HepG2 (cell line): Measurements from ENCODE around the gene ARAP1. TPM values are rescaled to one million over a fixed set of nuclear protein-coding genes. Genes with fewer than 3 reads are reported as not detected.

Experiments
- ATF7 ChIP-seq, 2 experiments: fragments of 450-650 bp in 1 of 2; sonication (generic) in 1 of 2; formaldehyde crosslinking in 1 of 2; IDR thresholded peaks; 2 replicates each; pipeline versions ENCODE4 v1.4.0 to v1.6.1; 2016 to 2020; ENCODE audit warnings: antibody characterized with exemption in 1 of 2, mild to moderate bottlenecking in 1 of 2, missing genetic modification reagents in 1 of 2
- EEA1 ChIP-seq: sonication (generic); formaldehyde crosslinking; IDR thresholded peaks from 2 replicates; pipeline ENCODE4 v1.5.1; 2020; ENCODE audit warnings: mild to moderate bottlenecking, missing genetic modification reagents, borderline replicate concordance
- FOXK1 ChIP-seq: sonication (generic); formaldehyde crosslinking; IDR thresholded peaks from 2 replicates; pipeline ENCODE4 v1.4.0; 2020; ENCODE audit warnings: low read depth, missing genetic modification reagents, borderline replicate concordance
- HNRNPLL ChIP-seq: fragments of 200-400 bp; formaldehyde crosslinking; IDR thresholded peaks from 2 replicates; pipeline ENCODE4 v1.6.1; 2017; ENCODE audit warnings: mild to moderate bottlenecking, low read depth, low read length; ENCODE audit not compliant: poor library complexity, severe bottlenecking
- MED13 ChIP-seq: sonication (generic); formaldehyde crosslinking; IDR thresholded peaks from 2 replicates; pipeline ENCODE4 v1.5.0; 2020; ENCODE audit warnings: missing genetic modification reagents
- NCOR1 ChIP-seq: fragments of 200-600 bp; sonication (generic); IDR thresholded peaks from 2 replicates; pipeline ENCODE4 v1.7.0; 2017; ENCODE audit warnings: antibody characterized with exemption, low read length, borderline replicate concordance
- NFRKB ChIP-seq: fragments of 450-650 bp; IDR thresholded peaks from 2 replicates; pipeline ENCODE4 v1.6.1; 2017
- NRL ChIP-seq: sonication (generic); formaldehyde crosslinking; IDR thresholded peaks from 2 replicates; pipeline ENCODE4 v1.5.0; 2020; ENCODE audit warnings: missing genetic modification reagents, mild to moderate bottlenecking, moderate library complexity, borderline replicate concordance
- PPARG ChIP-seq: conservative IDR thresholded peaks from 2 replicates; pipeline ENCODE4 v1.6.1; 2016; ENCODE audit warnings: missing biosample characterization, missing genetic modification reagents
- SAFB2 ChIP-seq: sonication (generic); formaldehyde crosslinking; IDR thresholded peaks from 2 replicates; pipeline ENCODE4 v1.5.1; 2020; ENCODE audit warnings: missing genetic modification reagents, low read depth, mild to moderate bottlenecking, borderline replicate concordance
- ZBTB20 ChIP-seq: sonication (generic); formaldehyde crosslinking; IDR thresholded peaks from 2 replicates; pipeline ENCODE4 v1.8.1; 2023; ENCODE audit warnings: missing genetic modification reagents, low read depth, mild to moderate bottlenecking, borderline replicate concordance
- ZFP36L1 ChIP-seq: sonication (generic); formaldehyde crosslinking; IDR thresholded peaks from 2 replicates; pipeline ENCODE4 v1.8.0; 2022; ENCODE audit warnings: mild to moderate bottlenecking, missing genetic modification reagents, moderate library complexity
- ZNF274 ChIP-seq: sonication (generic); formaldehyde crosslinking; IDR thresholded peaks from 2 replicates; pipeline ENCODE4 v1.5.1; 2020; ENCODE audit warnings: mild to moderate bottlenecking, missing genetic modification reagents
- ZNF276 ChIP-seq: sonication (generic); formaldehyde crosslinking; IDR thresholded peaks from 2 replicates; pipeline ENCODE4 v1.4.0; 2020; ENCODE audit warnings: mild to moderate bottlenecking, low read depth, missing genetic modification reagents
- ZNF292 ChIP-seq: sonication (generic); formaldehyde crosslinking; IDR thresholded peaks from 2 replicates; pipeline ENCODE4 v1.8.1; 2022; ENCODE audit warnings: mild to moderate bottlenecking, low read depth, missing genetic modification reagents, borderline replicate concordance
- ZNF343 ChIP-seq: sonication (generic); formaldehyde crosslinking; IDR thresholded peaks from 2 replicates; pipeline ENCODE4 v1.4.0; 2020; ENCODE audit warnings: mild to moderate bottlenecking, missing genetic modification reagents
- ZNF513 ChIP-seq: sonication (generic); formaldehyde crosslinking; conservative IDR thresholded peaks from 2 replicates; pipeline ENCODE4 v1.5.0; 2020; ENCODE audit warnings: missing genetic modification reagents
- ZNF598 ChIP-seq: sonication (generic); formaldehyde crosslinking; IDR thresholded peaks from 2 replicates; pipeline ENCODE4 v1.5.1; 2020; ENCODE audit warnings: mild to moderate bottlenecking, missing genetic modification reagents, borderline replicate concordance
- polyA plus RNA-seq, 8 experiments: library from polyadenylated mRNA; depleted of rRNA in 3 of 8; stranded (reverse) in 7 of 8; unstranded in 1 of 8; fragments of >200 nt; fragmentation: Illumina TruSeq in 4 of 8; extraction: Trizol in 4 of 8; gene quantifications; 2 replicates each; pipeline versions ENCODE4 v1.2.1 to v1.2.3, GENCODE V29; 2011 to 2016; ENCODE audit warnings: low read depth in 4 of 8, missing spikeins in 1 of 8, mixed read lengths in 1 of 8; ENCODE audit not compliant: insufficient read depth in 1 of 8
- total RNA-seq, 5 experiments: library from RNA; depleted of rRNA; stranded (reverse); fragments of >200 nt; fragmentation: Illumina TruSeq; extraction: Trizol; gene quantifications; 2 replicates each; pipeline ENCODE4 v1.2.3, GENCODE V29; 2016; ENCODE audit warnings: low read depth in 1 of 5
- TF ChIP-seq, protein P1 (sequence below): sonication (generic); formaldehyde crosslinking; IDR thresholded peaks from 2 replicates; pipeline ENCODE4 v1.8.0; 2022; ENCODE audit warnings: mild to moderate bottlenecking, missing genetic modification reagents
- TF ChIP-seq, protein P2 (sequence below): sonication (generic); formaldehyde crosslinking; IDR thresholded peaks from 2 replicates; pipeline ENCODE4 v1.4.0; 2020; ENCODE audit warnings: missing genetic modification reagents, mild to moderate bottlenecking, borderline replicate concordance

ARAP1 gene
- total and polyA plus RNA-seq, 2 of the 13 experiments (the other 11 are each of a cell fraction or from before 2014, with no cell fraction given) = 43.2 to 55.5 TPM

DNA sequence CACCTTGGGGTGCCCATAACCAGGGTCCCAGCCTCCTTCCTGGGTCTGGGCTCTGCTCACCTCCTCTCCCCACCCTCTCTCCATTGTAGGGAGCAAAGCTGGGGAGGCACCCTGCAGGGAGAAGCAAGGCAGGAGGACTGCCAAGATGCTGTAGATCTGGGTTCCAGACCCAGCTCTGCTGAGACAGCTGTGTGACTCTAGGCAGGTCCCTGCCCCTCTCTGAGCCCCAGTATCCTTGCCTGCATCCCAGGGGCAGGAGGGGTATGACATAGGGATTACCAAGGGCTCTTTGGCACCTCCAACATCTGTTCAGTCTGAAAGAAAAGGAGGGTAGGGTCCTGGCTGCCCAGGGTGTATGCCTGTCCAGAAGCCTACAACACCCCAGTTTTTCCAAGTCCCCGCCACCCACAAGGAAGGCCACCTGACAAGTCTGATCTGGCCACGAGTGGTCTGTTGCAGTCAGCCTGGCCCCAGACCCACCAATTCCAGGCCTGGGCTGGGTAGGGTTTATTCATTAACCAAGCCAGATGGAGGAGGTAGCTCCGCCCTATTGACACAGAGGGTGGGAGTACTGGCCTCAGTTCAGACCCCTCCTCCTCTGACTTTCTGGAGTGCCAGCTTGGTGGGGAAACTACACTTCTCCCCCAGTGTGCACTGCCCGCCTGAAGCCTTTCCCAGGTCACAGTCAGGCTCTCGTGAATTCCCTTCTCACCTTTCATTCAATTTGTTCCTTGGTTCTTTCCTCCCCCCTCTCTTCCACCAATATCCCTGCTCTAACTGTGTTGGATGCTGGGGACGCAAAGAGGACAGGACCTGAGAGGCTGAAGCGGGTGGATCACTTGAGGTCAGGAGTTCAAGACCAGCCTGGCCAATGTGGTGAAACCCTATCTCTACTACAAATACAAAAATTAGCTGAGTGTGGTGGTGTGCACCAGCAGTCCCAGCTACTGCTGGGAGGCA lies 26.6 kb upstream of the ARAP1 start (continued):
- TF ChIP-seq HNRNPLL = no peak
- TF ChIP-seq SAFB2 (CRISPR knock-in tag) = no peak
- TF ChIP-seq ZNF598 (CRISPR knock-in tag) = no peak
- no peak for TF ChIP-seq ZNF513 (CRISPR knock-in tag)
- peak; percentile 46; the same call in 1 of the 2 replicates for TF ChIP-seq ZNF343
- TF ChIP-seq EEA1 (CRISPR knock-in tag) = no peak
- no peak for TF ChIP-seq FOXK1 (CRISPR knock-in tag)
- no peak for TF ChIP-seq ZNF276 (CRISPR knock-in tag)
- no peak for TF ChIP-seq ZFP36L1 (CRISPR knock-in tag)
- TF ChIP-seq ZNF292 (CRISPR knock-in tag) = no peak
- TF ChIP-seq, protein P1, sequence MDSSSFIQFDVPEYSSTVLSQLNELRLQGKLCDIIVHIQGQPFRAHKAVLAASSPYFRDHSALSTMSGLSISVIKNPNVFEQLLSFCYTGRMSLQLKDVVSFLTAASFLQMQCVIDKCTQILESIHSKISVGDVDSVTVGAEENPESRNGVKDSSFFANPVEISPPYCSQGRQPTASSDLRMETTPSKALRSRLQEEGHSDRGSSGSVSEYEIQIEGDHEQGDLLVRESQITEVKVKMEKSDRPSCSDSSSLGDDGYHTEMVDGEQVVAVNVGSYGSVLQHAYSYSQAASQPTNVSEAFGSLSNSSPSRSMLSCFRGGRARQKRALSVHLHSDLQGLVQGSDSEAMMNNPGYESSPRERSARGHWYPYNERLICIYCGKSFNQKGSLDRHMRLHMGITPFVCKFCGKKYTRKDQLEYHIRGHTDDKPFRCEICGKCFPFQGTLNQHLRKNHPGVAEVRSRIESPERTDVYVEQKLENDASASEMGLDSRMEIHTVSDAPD (CRISPR knock-in tag) = peak; percentile 55; the same call in 1 of the 2 replicates
- no peak for TF ChIP-seq PPARG
- no peak for TF ChIP-seq NFRKB
- TF ChIP-seq, protein P2, sequence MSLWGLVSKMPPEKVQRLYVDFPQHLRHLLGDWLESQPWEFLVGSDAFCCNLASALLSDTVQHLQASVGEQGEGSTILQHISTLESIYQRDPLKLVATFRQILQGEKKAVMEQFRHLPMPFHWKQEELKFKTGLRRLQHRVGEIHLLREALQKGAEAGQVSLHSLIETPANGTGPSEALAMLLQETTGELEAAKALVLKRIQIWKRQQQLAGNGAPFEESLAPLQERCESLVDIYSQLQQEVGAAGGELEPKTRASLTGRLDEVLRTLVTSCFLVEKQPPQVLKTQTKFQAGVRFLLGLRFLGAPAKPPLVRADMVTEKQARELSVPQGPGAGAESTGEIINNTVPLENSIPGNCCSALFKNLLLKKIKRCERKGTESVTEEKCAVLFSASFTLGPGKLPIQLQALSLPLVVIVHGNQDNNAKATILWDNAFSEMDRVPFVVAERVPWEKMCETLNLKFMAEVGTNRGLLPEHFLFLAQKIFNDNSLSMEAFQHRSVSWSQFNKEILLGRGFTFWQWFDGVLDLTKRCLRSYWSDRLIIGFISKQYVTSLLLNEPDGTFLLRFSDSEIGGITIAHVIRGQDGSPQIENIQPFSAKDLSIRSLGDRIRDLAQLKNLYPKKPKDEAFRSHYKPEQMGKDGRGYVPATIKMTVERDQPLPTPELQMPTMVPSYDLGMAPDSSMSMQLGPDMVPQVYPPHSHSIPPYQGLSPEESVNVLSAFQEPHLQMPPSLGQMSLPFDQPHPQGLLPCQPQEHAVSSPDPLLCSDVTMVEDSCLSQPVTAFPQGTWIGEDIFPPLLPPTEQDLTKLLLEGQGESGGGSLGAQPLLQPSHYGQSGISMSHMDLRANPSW (CRISPR knock-in tag) = no peak
- TF ChIP-seq MED13 (CRISPR knock-in tag) = 0 out of 2 replicates have a peak, but pooled peaks have one; percentile 34
- 0 out of 2 replicates have a peak, but pooled peaks have one; percentile 3 for TF ChIP-seq NRL (CRISPR knock-in tag)
- TF ChIP-seq ZBTB20 (CRISPR knock-in tag) = no peak
- TF ChIP-seq ATF7 (IDR thresholded peaks at IDR 0.05) = no peak
- no peak for TF ChIP-seq ATF7 (CRISPR knock-in tag; IDR thresholded peaks at IDR 0.05)
- no peak for TF ChIP-seq ZNF274 (CRISPR knock-in tag)
- TF ChIP-seq NCOR1 = no peak
